GM19351 (cell line): ENCODE measurements around the gene RAG1.

Experiments
- ATAC-seq: cut with Tn5 transposase; IDR thresholded peaks from one replicate; pipeline ENCODE4 v1.9.1; 2021; ENCODE audit warnings: mild to moderate bottlenecking, moderate library complexity; ENCODE audit not compliant: unreplicated experiment

The RAG1 gene

GRCh38 chr11:36627006-36627405, 59.2 kb downstream of the RAG1 start:
- no peak for ATAC-seq

- ATAC-seq, result no peak
These were observed 59.7 kb downstream of the RAG1 start for GRCh38 chr11:36627471-36627870.

- ATAC-seq, result no peak
These were observed 60.3 kb downstream of the RAG1 start for GRCh38 chr11:36628141-36628540.

- ATAC-seq, result no peak
These were observed 61.0 kb downstream of the RAG1 start for GRCh38 chr11:36628765-36629244.
